ENCODE measurements around the gene SYCP3. TPM values are rescaled to one million over a fixed set of nuclear protein-coding genes. Genes with fewer than 3 reads are reported as not detected.

Gene SYCP3
- total RNA-seq, 1 experiment from 2014 or later: 0.16 TPM

- Mint-ChIP-seq H3K4me3 (ENCODE audit: unreplicated experiment) (no peak overlapping the region), H3K9me3 (ENCODE audit: unreplicated experiment) (no peaks in the 10 kb centered on the region), H3K27ac (ENCODE audit: unreplicated experiment) (no peak overlapping the region), H3K4me1 (ENCODE audit: low read depth, unreplicated experiment) (no peaks in the 10 kb centered on the region), H3K36me3 (ENCODE audit: insufficient read depth, unreplicated experiment) (peaks cover 38% of the 10 kb centered on the region), H3K27me3 (ENCODE audit: insufficient read depth, unreplicated experiment) (no peaks in the 10 kb centered on the region)
- intact Hi-C loops (cut with micrococcal nuclease; ENCODE audit: unreplicated experiment): no loop called here
- BruUV-seq (replicated peaks): no TSS peak
- Histone ChIP-seq H3K9me3 (0 out of 2 replicates have a peak, but pooled peaks cover 3% of the 10 kb centered on the region), H3K4me3 (ENCODE audit: low read depth, low read length) (no peak overlapping the region), H3K27me3 (replicated peaks; ENCODE audit: control insufficient read depth, insufficient read depth, low read length) (no peaks in the 10 kb centered on the region), H3K4me1 (no peaks in the 10 kb centered on the region), H3K36me3 (ENCODE audit: control insufficient read depth, insufficient read depth, low read length) (peaks cover 1% of the 10 kb centered on the region; the same call in 1 of the 2 replicates)
- CTCF ChIA-PET: no interaction called here
- TF ChIP-seq CTCF (IDR thresholded peaks at IDR 0.05; ENCODE audit: insufficient read depth in 1 of 2, low read depth in 1 of 2, low read length in 1 of 2, severe bottlenecking in 1 of 2, unreplicated experiment in 1 of 2): no peak
- POLR2A ChIA-PET: no interaction called here
- no peak for DNase-seq
Measured at GRCh38 chr12:101749657-101750056, 10.4 kb upstream of the SYCP3 start.

GRCh38 chr12:101748907-101749306 lies 9.6 kb upstream of the SYCP3 start:
- Histone ChIP-seq H3K4me1 (no peaks in the 10 kb centered on the region), H3K36me3 (ENCODE audit: control insufficient read depth, insufficient read depth, low read length) (peaks cover 1% of the 10 kb centered on the region; the same call in 1 of the 2 replicates), H3K9me3 (0 out of 2 replicates have a peak, but pooled peaks cover 3% of the 10 kb centered on the region), H3K4me3 (ENCODE audit: low read depth, low read length) (no peak overlapping the region), H3K27me3 (replicated peaks; ENCODE audit: control insufficient read depth, insufficient read depth, low read length) (no peaks in the 10 kb centered on the region)
- no peak for DNase-seq
- no peaks in the 10 kb centered on the region for H3K9me3 Mint-ChIP-seq (ENCODE audit: unreplicated experiment)
- no peak overlapping the region for H3K27ac Mint-ChIP-seq (ENCODE audit: unreplicated experiment)
- H3K27me3 Mint-ChIP-seq (ENCODE audit: insufficient read depth, unreplicated experiment): no peaks in the 10 kb centered on the region
- H3K36me3 Mint-ChIP-seq (ENCODE audit: insufficient read depth, unreplicated experiment): peaks cover 34% of the 10 kb centered on the region
- H3K4me3 Mint-ChIP-seq (ENCODE audit: unreplicated experiment): no peak overlapping the region
- TF ChIP-seq CTCF (IDR thresholded peaks at IDR 0.05; ENCODE audit: insufficient read depth in 1 of 2, low read depth in 1 of 2, low read length in 1 of 2, severe bottlenecking in 1 of 2, unreplicated experiment in 1 of 2): no peak
- intact Hi-C loops (cut with micrococcal nuclease; ENCODE audit: unreplicated experiment): no loop called here
- ChIA-PET CTCF (no interaction called here), POLR2A (no interaction called here)
- BruUV-seq (replicated peaks): no TSS peak
- H3K4me1 Mint-ChIP-seq (ENCODE audit: low read depth, unreplicated experiment): no peaks in the 10 kb centered on the region

- Histone ChIP-seq H3K4me3 (ENCODE audit: low read depth, low read length) (no peak overlapping the region), H3K36me3 (ENCODE audit: control insufficient read depth, insufficient read depth, low read length) (peaks cover 1% of the 10 kb centered on the region), H3K27me3 (replicated peaks; ENCODE audit: control insufficient read depth, insufficient read depth, low read length) (no peaks in the 10 kb centered on the region), H3K4me1 (no peaks in the 10 kb centered on the region), H3K9me3 (0 out of 2 replicates have a peak, but pooled peaks cover 3% of the 10 kb centered on the region)
- intact Hi-C loops (cut with micrococcal nuclease; ENCODE audit: unreplicated experiment): no loop called here
- POLR2A ChIA-PET: no interaction called here
- no peak for TF ChIP-seq CTCF (IDR thresholded peaks at IDR 0.05; ENCODE audit: insufficient read depth in 1 of 2, low read depth in 1 of 2, low read length in 1 of 2, severe bottlenecking in 1 of 2, unreplicated experiment in 1 of 2)
- no peaks in the 10 kb centered on the region for H3K27me3 Mint-ChIP-seq (ENCODE audit: insufficient read depth, unreplicated experiment)
- CTCF ChIA-PET: no interaction called here
- H3K4me1 Mint-ChIP-seq (ENCODE audit: low read depth, unreplicated experiment): no peaks in the 10 kb centered on the region
- H3K4me3 Mint-ChIP-seq (ENCODE audit: unreplicated experiment): no peak overlapping the region
- H3K36me3 Mint-ChIP-seq (ENCODE audit: insufficient read depth, unreplicated experiment): peaks cover 42% of the 10 kb centered on the region
- no peaks in the 10 kb centered on the region for H3K9me3 Mint-ChIP-seq (ENCODE audit: unreplicated experiment)
- BruUV-seq (replicated peaks): no TSS peak
- no peak overlapping the region for H3K27ac Mint-ChIP-seq (ENCODE audit: unreplicated experiment)
- no peak for DNase-seq
Measured at GRCh38 chr12:101747697-101748096, 8.4 kb upstream of the SYCP3 start.
